Measurements from ENCODE around the gene PPP1R16B. TPM values are rescaled to one million over a fixed set of nuclear protein-coding genes. Genes with fewer than 3 reads are reported as not detected.
A peak's percentile ranks its signal among the peaks of the same experiment; 100 is the strongest.

PPP1R16B gene
- total RNA-seq, 2 experiments from 2014 or later: 87.6 to 91.1 TPM

DNA sequence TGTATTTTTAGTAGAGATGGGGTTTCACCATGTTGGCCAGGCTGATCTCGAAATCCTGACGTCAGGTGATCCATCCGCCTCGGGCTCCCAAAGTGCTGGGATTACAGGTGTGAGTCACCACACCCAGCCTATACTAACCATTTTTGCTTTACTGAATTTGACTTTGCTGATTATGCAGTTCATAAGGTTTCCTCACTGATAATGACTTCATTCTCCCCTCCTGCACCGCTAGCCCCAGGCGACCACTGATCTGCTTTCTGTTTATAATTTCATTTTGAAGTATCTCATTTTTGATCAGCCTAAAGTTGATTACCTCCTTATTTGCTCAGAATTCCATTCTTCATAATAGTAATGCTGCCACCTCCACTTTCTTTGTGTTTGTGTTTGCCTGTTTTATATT is 72.0 kb downstream of the PPP1R16B start:
- H3K9me3 Mint-ChIP-seq: no peaks in the 10 kb centered on the region
- ChIA-PET POLR2A (no interaction called here), CTCF (interaction anchor here (3.3 kb wide), 1 partner anchor 15 kb away, joined by 9 read pairs; no protein-coding TSS in a partner anchor)
- no peak for ATAC-seq (ENCODE audit: poor library complexity)
- H3K27ac Mint-ChIP-seq: peak overlapping the region; percentile 89
- H3K4me1 ChIP-seq (ENCODE audit: insufficient read depth, low read length): peaks cover 68% of the 10 kb centered on the region
- no peak overlapping the region for H3K4me3 Mint-ChIP-seq
- H3K36me3 Mint-ChIP-seq (ENCODE audit: low read depth): peaks cover 8% of the 10 kb centered on the region
- no peak overlapping the region for H3K27ac ChIP-seq (ENCODE audit: low read depth in 1 of 2, low read length in 2 of 2)
- DNase-seq: no peak
- H3K27me3 ChIP-seq (ENCODE audit: control insufficient read depth in 1 of 2, insufficient read depth in 2 of 2, low read length in 2 of 2): no peaks in the 10 kb centered on the region
- H3K4me3 ChIP-seq (ENCODE audit: low read length): no peak overlapping the region
- no peaks in the 10 kb centered on the region for H3K9me3 ChIP-seq (ENCODE audit: control insufficient read depth in 1 of 2, insufficient read depth in 1 of 2, low read length in 2 of 2)
- intact Hi-C loops (cut with DNase I, micrococcal nuclease): no loop called here
- H3K4me1 Mint-ChIP-seq (ENCODE audit: low read depth): peaks cover 99% of the 10 kb centered on the region
- TF ChIP-seq, protein P1, sequence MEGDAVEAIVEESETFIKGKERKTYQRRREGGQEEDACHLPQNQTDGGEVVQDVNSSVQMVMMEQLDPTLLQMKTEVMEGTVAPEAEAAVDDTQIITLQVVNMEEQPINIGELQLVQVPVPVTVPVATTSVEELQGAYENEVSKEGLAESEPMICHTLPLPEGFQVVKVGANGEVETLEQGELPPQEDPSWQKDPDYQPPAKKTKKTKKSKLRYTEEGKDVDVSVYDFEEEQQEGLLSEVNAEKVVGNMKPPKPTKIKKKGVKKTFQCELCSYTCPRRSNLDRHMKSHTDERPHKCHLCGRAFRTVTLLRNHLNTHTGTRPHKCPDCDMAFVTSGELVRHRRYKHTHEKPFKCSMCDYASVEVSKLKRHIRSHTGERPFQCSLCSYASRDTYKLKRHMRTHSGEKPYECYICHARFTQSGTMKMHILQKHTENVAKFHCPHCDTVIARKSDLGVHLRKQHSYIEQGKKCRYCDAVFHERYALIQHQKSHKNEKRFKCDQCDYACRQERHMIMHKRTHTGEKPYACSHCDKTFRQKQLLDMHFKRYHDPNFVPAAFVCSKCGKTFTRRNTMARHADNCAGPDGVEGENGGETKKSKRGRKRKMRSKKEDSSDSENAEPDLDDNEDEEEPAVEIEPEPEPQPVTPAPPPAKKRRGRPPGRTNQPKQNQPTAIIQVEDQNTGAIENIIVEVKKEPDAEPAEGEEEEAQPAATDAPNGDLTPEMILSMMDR (IDR thresholded peaks at IDR 0.05): no peak
- H3K27me3 Mint-ChIP-seq: no peaks in the 10 kb centered on the region
- peaks cover under 1% of the 10 kb centered on the region for H3K36me3 ChIP-seq (ENCODE audit: insufficient read depth, low read length)

DNA sequence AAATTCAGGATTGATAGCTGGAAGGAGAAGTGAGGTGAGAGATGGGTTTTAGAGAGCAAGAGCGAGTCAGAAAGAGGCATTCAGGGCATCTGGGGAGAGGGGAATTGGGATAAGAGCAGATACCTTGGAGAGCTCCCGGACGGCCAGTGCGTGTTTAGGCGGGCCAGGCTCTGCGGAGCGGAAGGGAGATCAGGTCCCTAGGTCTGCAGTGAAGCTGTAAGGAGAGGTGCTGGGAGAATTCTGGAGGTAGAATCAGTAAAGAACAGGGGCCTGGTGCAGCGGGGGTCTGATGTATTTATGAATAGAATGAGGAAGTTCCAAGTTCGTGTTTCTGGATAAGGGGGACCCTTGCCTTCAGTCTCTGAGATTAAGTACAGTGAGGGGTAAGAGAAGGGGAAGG is 73.4 kb downstream of the PPP1R16B start:
- peaks cover 96% of the 10 kb centered on the region for H3K4me1 Mint-ChIP-seq (ENCODE audit: low read depth)
- H3K27ac Mint-ChIP-seq: peak overlapping the region; percentile 89
- H3K9me3 ChIP-seq (ENCODE audit: control insufficient read depth in 1 of 2, insufficient read depth in 1 of 2, low read length in 2 of 2): no peaks in the 10 kb centered on the region
- intact Hi-C loops (cut with DNase I, micrococcal nuclease): loop anchor here in 1 of 2 experiments (1.0 kb wide), 1 partner anchor 10 kb away; no protein-coding TSS in a partner anchor
- H3K27me3 Mint-ChIP-seq: no peaks in the 10 kb centered on the region
- peaks cover 68% of the 10 kb centered on the region for H3K4me1 ChIP-seq (ENCODE audit: insufficient read depth, low read length)
- peak overlapping the region; percentile 12 for H3K4me3 Mint-ChIP-seq
- peaks cover 14% of the 10 kb centered on the region for H3K36me3 Mint-ChIP-seq (ENCODE audit: low read depth)
- ATAC-seq (ENCODE audit: poor library complexity) (no peak), DNase-seq (no peak)
- peaks cover 3% of the 10 kb centered on the region for H3K36me3 ChIP-seq (ENCODE audit: insufficient read depth, low read length)
- no peaks in the 10 kb centered on the region for H3K9me3 Mint-ChIP-seq
- TF ChIP-seq, protein P1 (IDR thresholded peaks at IDR 0.05): no peak
- H3K27ac ChIP-seq (ENCODE audit: low read depth in 1 of 2, low read length in 2 of 2): no peak overlapping the region
- POLR2A ChIA-PET: interaction anchor here (1.1 to 1.7 kb wide), 5 partner anchors 8 to 74 kb away, joined by 3 to 6 read pairs (median 4); partner anchors contain the start of gene PPP1R16B
- no peak overlapping the region for H3K4me3 ChIP-seq (ENCODE audit: low read length)
- CTCF ChIA-PET: interaction anchor here (0.9 kb wide), 1 partner anchor 15 kb away, joined by 3 read pairs; no protein-coding TSS in a partner anchor
- no peaks in the 10 kb centered on the region for H3K27me3 ChIP-seq (ENCODE audit: control insufficient read depth in 1 of 2, insufficient read depth in 2 of 2, low read length in 2 of 2)

DNA sequence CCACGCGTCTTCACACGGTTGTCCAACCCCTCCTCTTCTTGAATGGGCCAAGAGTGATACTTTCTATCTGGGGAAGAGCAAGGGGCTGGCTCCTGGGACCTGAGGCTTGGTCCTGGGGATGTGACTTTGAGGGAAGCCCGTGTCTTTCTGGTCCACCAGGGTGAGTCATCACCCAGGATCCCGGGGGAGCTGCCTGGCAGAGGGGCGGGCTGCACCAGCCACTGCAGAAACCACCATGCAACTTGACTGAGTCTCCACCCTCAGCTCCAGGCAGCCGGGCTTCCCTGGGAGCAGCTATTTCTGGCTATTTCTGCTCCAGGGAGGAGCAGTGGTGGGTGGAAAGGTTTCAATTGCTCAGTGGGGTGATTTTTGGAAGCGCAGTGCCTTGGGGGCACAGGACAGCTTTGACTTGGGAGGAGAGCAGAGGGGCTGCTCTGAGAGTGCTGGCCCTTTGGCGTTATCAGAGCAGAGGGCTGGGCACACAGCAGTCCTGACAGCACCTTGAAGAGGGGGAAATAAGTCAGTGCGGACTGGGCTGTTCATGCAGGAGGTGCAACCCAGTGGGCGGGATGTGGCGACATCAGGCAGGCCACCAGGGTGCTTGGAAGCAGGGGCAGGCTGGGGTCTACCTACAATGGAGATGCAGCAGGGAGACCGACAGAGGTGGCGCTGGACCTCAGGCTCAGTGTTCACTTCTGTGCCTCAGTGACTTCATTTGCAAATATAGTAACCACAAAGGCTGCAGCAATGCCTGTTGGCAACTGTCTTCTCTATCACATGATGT is 75.6 kb downstream of the PPP1R16B start:
- TF ChIP-seq, protein P1 (IDR thresholded peaks at IDR 0.05): no peak
- H3K36me3 Mint-ChIP-seq (ENCODE audit: low read depth): peaks cover 21% of the 10 kb centered on the region
- no peak overlapping the region for H3K27ac ChIP-seq (ENCODE audit: low read depth in 1 of 2, low read length in 2 of 2)
- no peak for DNase-seq
- POLR2A ChIA-PET: interaction anchor here (0.7 kb wide), 1 partner anchor 12 kb away, joined by 3 read pairs; no protein-coding TSS in a partner anchor
- peaks cover 5% of the 10 kb centered on the region for H3K36me3 ChIP-seq (ENCODE audit: insufficient read depth, low read length)
- CTCF ChIA-PET: no interaction called here
- H3K9me3 Mint-ChIP-seq: no peaks in the 10 kb centered on the region
- peaks cover 47% of the 10 kb centered on the region for H3K4me1 ChIP-seq (ENCODE audit: insufficient read depth, low read length)
- intact Hi-C loops (cut with DNase I, micrococcal nuclease): no loop called here
- H3K27me3 Mint-ChIP-seq: no peaks in the 10 kb centered on the region
- no peak overlapping the region for H3K4me3 ChIP-seq (ENCODE audit: low read length)
- H3K4me3 Mint-ChIP-seq: no peak overlapping the region
- peak overlapping the region; percentile 89 for H3K27ac Mint-ChIP-seq
- ATAC-seq (ENCODE audit: poor library complexity): no peak
- H3K9me3 ChIP-seq (ENCODE audit: control insufficient read depth in 1 of 2, insufficient read depth in 1 of 2, low read length in 2 of 2): no peaks in the 10 kb centered on the region
- no peaks in the 10 kb centered on the region for H3K27me3 ChIP-seq (ENCODE audit: control insufficient read depth in 1 of 2, insufficient read depth in 2 of 2, low read length in 2 of 2)
- H3K4me1 Mint-ChIP-seq (ENCODE audit: low read depth): peaks cover 78% of the 10 kb centered on the region

Data from CD4-positive, alpha-beta T cell (primary cell).